HG02588 (cell line): ENCODE measurements around the gene PCDH7.

ENCODE experiments used
- ATAC-seq: cut with Tn5 transposase; IDR thresholded peaks from one replicate; pipeline ENCODE4 v1.9.1; 2021; ENCODE audit warnings: mild to moderate bottlenecking, moderate library complexity; ENCODE audit not compliant: unreplicated experiment

PCDH7 gene

DNA sequence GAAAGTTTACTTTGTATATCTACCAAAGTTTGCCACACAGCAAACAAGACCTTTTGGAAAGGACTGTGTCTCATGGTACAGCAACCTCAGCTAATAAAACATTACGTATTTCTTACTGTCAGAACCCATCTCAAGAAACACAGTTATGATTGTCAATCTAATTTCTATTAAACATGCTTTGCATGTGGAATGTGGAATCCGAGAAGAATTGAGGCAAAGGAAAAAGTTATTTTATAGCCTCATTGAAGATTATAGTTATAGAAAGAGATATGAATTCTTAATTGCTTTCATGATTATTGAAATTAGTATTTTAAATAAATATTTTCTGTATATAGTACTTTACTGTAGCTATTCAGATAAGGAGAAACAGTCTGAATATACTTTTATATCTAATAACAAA, 5.4 kb downstream of the PCDH7 start:
- no peak for ATAC-seq

DNA sequence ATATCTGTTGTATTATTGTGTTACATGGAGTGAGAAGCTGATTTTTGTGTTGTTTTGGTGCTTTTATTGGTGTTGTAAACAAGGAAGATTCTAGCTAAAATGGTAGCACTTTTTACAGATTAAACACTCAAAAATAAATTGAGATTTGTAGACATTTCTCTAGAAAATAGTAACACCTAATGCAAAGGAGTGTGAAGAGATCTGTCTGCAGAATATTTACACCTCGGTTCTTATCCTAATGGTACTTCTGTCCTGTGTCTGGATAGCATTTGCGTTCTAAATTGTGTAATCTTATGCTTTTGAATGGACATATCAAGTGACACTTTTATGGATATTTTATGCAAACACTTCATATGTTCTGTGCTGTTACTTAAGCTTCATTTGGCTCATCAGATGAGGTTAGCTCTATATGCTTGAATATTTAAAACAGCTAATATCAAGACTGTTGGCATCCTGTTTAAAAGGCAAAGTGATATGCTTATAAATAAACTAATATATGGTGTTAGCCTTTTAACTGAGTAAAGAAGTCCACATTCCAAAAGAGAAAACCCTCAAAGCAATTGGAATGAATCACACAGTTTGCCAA, 6.0 kb downstream of the PCDH7 start:
- no peak for ATAC-seq

DNA sequence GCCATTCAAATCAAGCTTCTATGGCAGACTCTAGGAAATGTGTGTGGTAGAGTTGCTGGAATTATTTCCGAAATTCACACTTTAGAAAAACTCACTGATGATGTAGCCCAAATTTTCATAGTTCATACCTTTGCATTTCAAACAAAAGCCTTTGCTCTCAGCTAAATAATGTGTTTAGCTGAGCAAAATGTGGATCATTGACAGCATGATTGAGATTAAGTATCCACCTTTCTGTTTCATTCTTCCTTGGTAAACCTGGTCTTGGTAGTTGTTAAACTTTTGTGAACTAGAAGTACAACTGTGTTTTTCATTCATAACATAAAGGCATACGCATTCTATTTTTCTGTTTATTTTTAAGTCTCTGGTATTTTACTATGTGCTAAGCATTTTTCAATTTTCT, 7.2 kb downstream of the PCDH7 start:
- no peak for ATAC-seq

DNA sequence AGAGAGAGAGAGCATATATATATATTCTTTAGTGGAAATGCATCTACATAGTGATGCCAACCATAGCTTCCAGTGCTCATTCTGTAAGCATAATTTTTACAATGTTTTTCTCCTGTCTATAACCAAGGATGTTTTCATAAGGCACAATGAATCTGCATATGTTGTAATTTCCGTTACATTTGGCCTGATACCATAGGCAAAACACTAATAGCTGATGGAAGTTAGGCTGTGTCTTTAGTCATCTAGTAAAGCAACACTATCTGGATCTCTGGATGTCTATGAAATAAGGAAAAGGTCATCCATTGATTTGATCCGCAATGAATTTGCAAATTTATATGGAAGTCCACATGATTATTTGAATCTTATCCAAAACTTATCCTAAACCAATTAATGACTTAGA, 8.1 kb downstream of the PCDH7 start:
- no peak for ATAC-seq

DNA sequence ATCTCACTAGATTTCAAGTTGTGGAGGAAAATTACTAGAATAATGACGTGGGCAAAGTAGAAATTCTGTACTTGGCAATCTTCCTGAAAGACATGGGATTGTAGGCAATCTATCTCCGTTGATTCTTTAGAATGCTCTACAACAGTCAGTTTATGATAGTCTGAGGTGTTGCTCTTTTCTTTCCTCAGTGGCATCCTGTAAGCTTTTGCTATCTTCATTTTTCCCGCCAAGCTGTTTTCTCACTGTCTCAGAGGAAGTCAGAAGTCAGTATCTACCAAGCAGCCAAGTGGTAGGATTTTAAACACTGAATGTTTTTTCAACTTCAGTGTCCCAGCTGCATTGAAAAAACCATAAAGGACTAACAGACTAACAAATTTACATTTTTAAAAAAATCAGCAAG, 23.7 kb downstream of the PCDH7 start:
- no peak for ATAC-seq

DNA sequence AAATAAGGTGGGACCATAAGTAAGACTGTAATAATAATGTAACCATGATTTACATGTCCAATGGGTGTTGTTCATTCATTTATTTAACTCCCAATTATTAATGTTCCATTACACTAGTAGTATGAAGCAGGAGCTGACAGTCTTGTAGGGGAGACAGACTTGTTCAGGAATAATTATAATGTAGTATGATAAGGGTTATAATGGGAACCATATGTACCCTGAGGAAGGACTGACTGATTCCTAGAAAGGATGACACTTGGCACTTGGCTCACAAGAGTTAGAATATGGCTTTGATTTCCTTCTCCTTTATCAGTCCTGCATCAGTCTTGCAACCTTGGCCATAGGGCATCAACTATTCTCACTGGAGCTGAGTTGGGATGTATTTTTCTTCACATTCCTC, 24.2 kb downstream of the PCDH7 start:
- no peak for ATAC-seq

DNA sequence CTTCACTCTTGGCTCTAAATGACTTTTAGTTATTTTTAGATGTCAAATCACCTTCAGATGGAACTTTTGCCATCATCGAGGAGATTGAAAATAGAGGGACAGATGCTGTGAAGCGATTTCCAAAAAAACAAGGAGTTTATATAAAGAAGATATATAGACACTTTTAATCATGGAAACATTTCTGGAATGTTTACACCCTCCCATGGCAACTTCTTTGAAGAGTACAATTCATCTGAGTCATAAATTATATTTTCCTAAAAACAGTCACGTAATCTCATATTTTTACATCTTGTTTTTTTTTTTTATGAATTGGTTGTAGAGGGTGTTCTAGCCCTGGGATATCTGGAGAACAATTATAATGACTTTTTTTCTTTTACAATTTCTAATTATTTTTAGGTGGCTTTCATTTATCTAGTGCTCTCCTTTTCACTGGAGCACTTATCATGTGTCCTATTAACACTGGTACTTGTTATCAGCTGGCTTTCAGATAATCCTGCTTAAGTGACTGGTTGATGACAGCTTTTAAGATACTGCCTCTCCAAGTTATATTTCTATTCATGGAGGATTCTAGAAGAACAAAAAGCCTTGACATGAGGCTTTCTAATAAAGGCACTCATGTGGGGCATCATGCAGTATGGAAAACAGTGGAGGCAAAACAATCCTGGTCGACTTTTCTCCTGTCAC, 24.9 kb downstream of the PCDH7 start:
- no peak for ATAC-seq

DNA sequence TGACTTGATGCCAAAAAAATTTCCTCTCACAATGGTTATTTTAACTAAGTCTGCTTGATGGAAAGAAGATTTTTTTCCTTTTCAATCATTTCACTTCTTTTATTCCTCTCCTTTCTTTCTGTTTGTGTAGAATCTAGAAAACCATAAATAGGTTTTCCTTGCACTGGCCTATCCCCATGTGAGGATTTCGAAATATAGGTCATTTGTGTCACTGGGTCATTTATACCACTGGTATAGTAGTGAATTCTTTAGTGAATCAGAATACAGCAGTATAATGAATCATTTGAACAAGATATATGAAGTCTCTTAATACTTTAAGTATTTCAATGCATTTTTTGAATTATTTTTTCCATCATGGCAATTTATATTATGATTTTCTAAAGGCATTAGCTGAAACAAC, 26.6 kb downstream of the PCDH7 start:
- no peak for ATAC-seq

DNA sequence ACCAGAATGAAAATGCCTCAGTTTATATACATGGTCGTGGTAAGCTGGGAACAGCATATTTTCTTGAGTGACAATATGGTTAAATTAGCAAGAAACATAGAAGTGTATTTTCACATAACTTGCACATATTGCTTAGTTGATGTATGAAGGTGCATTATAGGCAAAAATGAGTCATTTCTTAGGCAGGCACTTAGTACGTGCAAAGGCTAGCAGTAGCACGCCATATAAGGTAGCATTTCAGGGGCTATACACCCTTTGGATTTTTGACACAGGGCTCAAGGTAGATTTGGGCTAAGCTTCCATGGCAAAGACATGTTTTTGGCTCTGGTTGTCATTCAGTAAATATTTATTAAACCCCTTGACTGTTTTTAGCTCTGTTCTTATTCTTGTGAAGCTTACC, 33.1 kb downstream of the PCDH7 start:
- no peak for ATAC-seq

DNA sequence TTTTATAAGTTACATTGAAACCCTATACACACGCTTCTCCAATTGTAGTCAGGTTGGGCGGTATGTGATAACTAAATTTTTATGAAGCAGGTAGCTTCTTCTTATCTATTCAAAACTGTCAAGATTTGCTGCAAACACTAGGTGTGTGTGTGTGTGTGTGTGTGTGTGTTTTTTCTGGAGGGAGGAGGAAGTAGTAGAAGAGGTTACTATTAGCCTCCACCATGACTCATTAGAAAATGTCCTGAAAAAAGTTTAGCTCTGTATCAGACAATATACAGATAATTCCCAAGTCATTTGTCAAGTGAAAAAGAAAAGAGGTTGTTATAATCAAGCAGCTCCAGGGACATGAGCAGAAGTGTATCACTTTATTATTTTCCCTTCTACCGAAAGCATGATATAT, 33.9 kb downstream of the PCDH7 start:
- ATAC-seq = no peak

DNA sequence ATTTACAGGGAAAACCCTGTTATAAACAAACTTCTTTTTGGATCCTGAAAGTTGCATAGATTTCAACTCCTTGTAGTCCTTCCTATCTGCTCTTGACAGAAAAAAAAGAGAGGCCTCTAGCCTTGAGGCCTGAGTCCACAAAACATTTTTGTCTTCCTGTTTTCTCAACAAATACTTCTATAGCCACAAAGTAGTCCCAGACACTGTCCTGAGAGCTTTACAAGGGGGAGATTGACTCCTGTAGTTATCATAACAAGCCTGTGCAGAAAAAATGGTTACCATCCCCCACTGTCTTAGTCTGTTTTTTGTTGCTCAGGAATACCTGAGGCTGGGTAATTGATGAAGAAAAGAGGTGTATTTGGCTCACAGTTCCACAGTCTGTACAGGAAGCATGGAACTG, 35.2 kb downstream of the PCDH7 start:
- ATAC-seq = no peak

DNA sequence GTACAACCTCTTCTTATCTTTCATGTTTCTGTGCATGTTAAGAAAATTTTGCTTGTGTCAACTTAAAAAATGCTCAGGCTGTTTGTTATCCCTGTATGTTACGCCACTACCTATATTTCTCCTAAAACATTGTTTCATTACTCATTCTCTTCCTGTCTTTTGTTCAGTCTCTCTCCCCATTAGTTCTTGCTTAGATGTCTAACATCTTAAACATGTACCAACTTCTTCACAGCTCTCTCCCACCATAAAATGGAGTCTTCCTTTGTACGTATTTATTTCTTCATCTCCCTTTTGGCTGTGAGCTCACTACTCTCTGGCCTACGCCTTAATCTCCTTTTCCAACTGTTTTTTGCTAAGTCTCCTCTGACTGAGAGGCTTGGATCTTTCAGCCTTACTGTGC, 36.4 kb downstream of the PCDH7 start:
- ATAC-seq = no peak

DNA sequence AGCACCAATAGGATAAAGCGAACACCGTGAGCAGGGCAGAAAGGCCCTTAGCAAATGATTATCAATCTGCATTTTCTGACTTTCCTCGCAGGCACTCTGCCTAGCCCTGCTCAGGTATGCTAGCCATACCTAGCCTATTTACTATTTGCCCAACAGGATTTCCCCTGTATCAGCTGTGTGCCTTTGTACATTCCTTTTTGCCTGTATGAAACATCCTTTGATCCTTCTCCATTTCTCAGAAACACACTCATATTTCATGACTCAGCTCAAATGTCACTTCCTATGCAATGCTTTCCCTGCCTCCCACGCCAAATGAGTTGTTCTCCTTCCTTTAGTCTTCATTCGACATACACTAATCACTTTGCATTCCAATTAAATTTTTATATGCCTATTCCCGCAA, 37.2 kb downstream of the PCDH7 start:
- no peak for ATAC-seq

DNA sequence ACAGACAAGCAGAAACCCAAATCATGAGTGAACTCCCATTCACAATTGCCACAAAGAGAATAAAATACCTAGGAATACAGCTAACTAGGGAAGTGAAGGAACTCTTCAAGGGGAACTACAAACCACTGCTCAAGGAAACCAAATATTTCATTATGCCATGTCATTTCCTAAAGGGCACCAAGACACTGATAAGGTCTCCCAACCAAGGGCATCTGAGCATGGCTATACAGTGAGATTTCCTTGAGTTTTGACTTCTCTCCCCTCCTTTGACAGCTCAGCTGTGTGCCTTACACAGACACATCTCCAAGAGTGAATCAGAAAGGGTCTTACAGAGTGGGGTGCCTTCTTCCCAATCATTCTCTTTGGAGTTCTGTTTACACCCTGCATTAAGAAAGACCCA, 40.4 kb downstream of the PCDH7 start:
- ATAC-seq = no peak

DNA sequence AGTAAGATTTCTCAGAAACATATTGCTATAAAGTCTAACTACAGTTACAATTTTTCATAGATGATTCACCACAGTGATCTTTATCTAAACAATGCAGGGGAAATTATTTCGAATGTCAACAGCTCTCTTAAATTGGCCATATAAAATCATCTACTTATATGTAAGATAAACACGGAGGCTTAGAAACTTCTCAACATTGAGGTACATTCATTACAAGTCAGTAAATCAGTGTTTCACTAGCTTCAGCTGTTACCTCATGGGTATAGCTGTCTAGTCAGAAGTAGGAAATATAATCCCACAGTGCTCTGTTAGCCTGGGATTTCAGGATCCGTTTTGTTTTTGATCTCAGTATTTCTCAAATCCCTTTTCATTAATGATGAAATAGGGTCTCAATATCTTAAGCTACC, 43.2 kb downstream of the PCDH7 start:
- no peak for ATAC-seq

DNA sequence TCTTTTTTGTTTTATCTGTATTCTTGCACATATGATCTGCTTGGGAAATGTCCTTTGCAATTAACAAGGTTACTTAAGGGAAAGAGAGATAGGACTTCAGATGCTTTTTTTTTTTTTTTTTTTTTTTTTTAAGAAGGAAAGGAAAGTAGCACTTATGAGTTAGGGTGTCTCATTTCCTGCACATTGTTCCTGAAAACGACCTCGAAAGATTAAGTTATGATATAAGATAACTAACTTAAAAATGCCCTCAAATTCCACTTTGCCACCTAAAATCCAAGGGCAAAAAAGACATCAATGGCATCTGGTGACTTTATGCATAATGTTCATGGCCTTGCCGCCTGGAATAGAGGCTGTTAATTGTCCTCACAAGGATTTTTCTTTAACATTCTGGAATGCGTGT, 44.9 kb downstream of the PCDH7 start:
- ATAC-seq = no peak

DNA sequence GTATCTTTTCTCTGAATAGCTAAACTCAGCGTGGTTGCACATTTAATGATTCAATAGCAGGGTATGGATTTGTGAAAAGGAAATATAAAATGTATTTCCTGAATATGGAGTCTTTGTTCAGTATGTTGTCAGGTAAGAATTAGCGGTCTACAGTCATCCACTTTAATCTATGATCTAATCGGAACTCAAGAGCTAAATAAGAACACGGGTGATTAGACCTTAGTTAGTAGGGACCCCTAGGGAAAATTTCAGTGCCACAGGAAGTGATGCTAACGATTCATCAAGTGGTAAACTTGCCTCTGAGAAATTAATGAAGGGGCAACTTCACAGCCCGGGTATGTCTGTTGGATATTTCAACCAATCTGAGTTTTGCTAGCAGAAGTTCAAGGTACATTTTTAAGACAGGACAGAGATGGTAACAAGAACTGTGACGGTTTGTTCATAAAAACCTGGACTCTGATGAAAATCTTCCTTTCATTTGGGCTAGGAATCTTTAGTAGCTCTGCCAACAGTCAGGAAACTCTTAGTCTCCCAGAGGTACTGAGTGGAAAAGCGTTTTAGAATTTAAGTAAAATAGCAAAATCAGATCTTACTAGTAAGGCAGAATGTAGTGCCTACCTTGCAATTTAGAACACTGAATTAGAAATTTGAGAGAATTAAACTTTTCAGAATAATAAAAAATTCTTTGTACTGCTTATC, 47.1 kb downstream of the PCDH7 start:
- no peak for ATAC-seq

DNA sequence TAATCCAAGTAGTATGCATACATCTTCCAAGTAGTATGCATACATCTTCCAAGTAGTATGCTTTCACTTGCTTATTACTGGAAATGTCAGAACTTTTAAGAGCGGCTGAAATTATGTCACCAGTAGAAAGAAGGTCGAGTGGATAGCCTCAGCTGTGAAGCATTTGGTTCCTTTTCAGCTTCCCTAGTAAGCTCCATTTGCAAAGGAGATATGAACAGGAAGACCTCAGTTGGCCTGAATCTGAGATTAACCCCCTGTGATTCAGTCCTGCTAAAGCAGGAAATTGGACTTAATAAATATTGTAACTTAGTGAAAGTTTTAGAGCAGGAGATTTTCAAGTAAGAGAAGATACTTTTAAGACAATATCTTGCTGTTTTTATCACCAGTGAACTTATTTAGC, 48.1 kb downstream of the PCDH7 start:
- no peak for ATAC-seq

DNA sequence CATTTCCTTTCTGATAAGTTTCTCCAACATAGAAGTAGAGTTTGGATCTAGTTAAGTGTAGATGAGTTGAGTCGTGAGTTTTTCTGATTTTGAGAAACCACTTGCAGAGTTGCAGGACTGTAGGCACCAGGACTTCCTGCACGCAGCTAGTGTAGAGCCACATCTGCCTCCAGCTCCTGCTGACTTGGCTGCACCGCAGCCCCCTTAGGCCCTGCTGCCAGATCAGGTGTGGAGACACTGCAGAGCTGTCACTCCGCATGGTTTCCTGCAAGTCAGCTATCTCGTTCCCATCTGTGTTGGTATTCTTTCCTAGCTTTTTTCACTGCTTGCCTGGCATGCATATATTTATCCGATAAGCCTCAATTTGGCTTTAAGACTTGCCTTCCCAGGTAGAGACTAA, 48.9 kb downstream of the PCDH7 start:
- ATAC-seq = no peak

DNA sequence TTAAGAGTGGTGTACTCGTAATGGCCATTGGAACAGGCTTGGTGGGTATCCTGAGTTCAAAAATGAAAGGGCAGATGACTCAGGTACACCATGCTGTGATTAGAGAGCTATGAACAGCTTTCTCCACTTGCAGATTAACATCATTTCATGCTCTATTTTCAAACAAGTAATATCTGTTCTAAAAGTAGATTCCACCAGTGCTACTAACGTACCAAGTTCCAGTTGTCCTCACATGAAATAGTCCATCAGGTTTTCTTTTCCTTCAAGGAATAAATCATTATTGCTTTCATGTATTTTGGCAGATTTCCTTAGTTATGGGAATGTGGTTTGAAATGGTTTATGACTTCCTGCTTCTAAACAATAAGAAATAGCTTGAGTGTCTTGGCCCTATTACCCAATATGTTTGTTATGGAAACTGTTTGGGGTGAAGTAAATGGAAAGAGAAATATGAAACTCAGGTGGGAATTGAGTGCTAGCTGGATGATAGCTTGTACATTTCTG, 49.9 kb downstream of the PCDH7 start:
- ATAC-seq = no peak

DNA sequence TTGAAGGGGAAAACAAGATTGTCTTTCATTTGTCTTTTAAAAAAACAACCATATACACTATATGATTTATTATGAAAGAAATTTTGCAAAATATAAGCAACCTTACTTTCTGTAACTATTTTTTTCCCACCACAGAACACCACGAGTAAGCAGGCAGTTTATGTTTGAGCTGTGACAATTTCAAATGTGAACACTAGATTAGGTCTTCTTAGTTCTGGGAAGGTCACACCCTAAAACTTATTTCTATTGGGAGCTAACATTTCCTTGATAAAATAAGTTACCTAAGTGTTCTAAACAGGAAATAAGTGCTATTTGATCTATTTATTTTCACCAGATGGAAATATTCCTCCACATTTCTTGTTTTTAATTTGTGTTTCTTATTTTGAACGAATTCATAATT, 50.6 kb downstream of the PCDH7 start:
- ATAC-seq = no peak

DNA sequence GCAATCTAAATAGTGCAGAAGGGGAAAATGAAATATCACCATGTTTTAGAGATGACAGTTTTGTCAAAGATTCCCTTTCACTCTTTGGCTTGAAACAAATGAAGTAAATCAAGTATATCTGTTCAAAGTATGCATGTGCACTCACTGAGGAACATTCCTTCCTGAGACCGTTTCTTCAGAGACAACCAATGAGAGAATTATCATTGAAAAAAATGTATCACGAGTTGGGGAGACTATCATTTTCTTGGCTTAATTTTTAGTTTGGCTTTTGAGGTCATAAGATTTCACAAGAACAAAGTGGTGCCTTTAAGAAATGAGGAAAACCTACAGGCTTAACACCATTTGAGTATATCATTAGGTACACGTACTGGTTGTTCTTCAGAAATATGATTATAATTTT, 56.3 kb downstream of the PCDH7 start:
- no peak for ATAC-seq
